SHP77 treated with DMSO at 0.1 percent for 48 hours (cell line): ENCODE data around the gene CAB39L.

Experiments used
- DNase-seq: peaks from one replicate; lab custom pipeline; 2025; lab: John Stamatoyannopoulos, UW

The CAB39L gene

GRCh38 chr13:49443704-49444523 is at the start of gene CAB39L, which contains the start of gene SETDB2:
TSS of gene CAB39L (minus strand) at chr13:49444064. CDS start at chr13:49382910, 61,154 bp downstream.
TSS of gene SETDB2 (plus strand) at chr13:49444274. CDS start at chr13:49451894, 7,620 bp downstream.
- DNase-seq, result peak; percentile 97

GRCh38 chr13:49488563-49488962 is 44.7 kb upstream of the CAB39L start:
- DNase-seq, result no peak

GRCh38 chr13:49481788-49482187 is 37.9 kb upstream of the CAB39L start:
- no peak for DNase-seq

GRCh38 chr13:49476529-49476928 is 32.7 kb upstream of the CAB39L start:
- no peak for DNase-seq

GRCh38 chr13:49472186-49472585 is 28.3 kb upstream of the CAB39L start:
- no peak for DNase-seq

GRCh38 chr13:49466292-49466838 is 22.5 kb upstream of the CAB39L start:
- DNase-seq, result no peak

- no peak for DNase-seq
Observed at GRCh38 chr13:49464621-49465325, 20.9 kb upstream of the CAB39L start.

- DNase-seq, result no peak
Observed at GRCh38 chr13:49464085-49464484, 20.2 kb upstream of the CAB39L start.

GRCh38 chr13:49459580-49459979 is 15.7 kb upstream of the CAB39L start:
- no peak for DNase-seq

GRCh38 chr13:49457221-49457620 is 13.4 kb upstream of the CAB39L start:
- DNase-seq, result no peak

- DNase-seq, result no peak
Observed at GRCh38 chr13:49456156-49456555, 12.3 kb upstream of the CAB39L start.

- no peak for DNase-seq
Observed at GRCh38 chr13:49455007-49455398, 11.1 kb upstream of the CAB39L start.

GRCh38 chr13:49454388-49455006 is 10.6 kb upstream of the CAB39L start:
- DNase-seq, result no peak

GRCh38 chr13:49453465-49453864 is 9.6 kb upstream of the CAB39L start:
- no peak for DNase-seq

- DNase-seq, result no peak
Observed at GRCh38 chr13:49452725-49453457, 9.0 kb upstream of the CAB39L start.

GRCh38 chr13:49450105-49450819 is 6.4 kb upstream of the CAB39L start:
- no peak for DNase-seq

GRCh38 chr13:49448753-49449152 is 4.9 kb upstream of the CAB39L start:
- DNase-seq, result no peak

GRCh38 chr13:49446473-49446872 is 2.6 kb upstream of the CAB39L start:
- no peak for DNase-seq

- DNase-seq, result no peak
Observed at GRCh38 chr13:49444524-49445395, 896 bp upstream of the CAB39L start.

- DNase-seq, result no peak
Observed at GRCh38 chr13:49443357-49443703, 534 bp downstream of the CAB39L start.
